ENCODE results near the gene PTPN9.

DNA sequence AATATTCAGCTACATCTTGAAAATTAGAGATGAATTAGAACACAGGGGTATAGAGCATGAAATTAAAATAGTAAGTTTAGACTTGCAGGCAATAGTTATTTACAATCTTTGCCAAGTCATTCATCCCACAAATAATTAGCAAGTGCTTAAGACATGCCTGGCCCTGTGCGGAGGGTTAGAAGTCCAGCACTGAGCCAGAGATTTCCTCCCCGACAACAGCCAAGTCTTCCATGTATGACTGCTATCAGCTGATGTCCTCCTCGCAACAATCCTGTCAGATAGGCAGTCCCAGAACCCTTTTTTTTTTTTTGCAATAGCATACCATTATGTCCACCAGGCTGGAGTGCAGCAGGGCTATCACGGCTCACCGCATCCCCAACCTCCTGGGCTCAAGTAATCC is 142.2 kb downstream of the PTPN9 start:
- no peak for TF ChIP-seq POLR2A (IDR thresholded peaks at IDR 0.05)
- TF ChIP-seq, protein P1, sequence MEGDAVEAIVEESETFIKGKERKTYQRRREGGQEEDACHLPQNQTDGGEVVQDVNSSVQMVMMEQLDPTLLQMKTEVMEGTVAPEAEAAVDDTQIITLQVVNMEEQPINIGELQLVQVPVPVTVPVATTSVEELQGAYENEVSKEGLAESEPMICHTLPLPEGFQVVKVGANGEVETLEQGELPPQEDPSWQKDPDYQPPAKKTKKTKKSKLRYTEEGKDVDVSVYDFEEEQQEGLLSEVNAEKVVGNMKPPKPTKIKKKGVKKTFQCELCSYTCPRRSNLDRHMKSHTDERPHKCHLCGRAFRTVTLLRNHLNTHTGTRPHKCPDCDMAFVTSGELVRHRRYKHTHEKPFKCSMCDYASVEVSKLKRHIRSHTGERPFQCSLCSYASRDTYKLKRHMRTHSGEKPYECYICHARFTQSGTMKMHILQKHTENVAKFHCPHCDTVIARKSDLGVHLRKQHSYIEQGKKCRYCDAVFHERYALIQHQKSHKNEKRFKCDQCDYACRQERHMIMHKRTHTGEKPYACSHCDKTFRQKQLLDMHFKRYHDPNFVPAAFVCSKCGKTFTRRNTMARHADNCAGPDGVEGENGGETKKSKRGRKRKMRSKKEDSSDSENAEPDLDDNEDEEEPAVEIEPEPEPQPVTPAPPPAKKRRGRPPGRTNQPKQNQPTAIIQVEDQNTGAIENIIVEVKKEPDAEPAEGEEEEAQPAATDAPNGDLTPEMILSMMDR (IDR thresholded peaks at IDR 0.05): no peak
